ENCODE results near the gene PFN1.

- TF ChIP-seq CTCF (IDR thresholded peaks at IDR 0.05; ENCODE audit: low read depth, low read length, poor library complexity, severe bottlenecking), result no peak
- no peak for TF ChIP-seq EZH2phosphoT487 (IDR thresholded peaks at IDR 0.05; ENCODE audit: borderline replicate concordance, low read length)
Measured at GRCh38 chr17:4950075-4950745, 1.9 kb upstream of the PFN1 start.

All from DOHH2 (cell line).